ENCODE results near the gene KIAA2012.

Gene KIAA2012

DNA sequence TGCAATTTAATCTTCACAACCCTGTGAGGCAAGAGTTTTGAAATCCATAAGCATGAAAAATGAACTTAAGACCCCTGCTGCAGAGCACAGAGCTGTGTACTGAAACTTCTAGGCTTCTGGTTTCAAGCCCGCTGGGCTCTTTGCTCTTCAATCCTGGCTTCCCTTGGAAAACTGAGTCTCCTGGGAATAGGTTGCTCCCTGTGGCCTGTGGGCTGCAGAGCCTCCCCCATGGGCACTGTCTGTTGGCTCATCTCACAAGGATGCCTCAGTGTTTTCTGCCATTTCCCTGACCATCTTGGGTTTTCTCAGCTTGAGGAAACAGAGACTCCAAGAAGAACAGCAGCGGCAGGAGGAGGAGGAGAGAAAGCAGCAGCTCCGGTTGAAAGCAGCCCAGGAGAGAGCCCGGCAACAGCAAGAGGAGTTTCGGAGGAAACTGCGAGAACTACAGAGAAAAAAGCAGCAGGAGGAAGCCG lies 120.9 kb downstream of the KIAA2012 start:
- no peak for DNase-seq (ENCODE audit: low spot score)
- CTCF ChIA-PET: no interaction called here
- TF ChIP-seq, protein P1, sequence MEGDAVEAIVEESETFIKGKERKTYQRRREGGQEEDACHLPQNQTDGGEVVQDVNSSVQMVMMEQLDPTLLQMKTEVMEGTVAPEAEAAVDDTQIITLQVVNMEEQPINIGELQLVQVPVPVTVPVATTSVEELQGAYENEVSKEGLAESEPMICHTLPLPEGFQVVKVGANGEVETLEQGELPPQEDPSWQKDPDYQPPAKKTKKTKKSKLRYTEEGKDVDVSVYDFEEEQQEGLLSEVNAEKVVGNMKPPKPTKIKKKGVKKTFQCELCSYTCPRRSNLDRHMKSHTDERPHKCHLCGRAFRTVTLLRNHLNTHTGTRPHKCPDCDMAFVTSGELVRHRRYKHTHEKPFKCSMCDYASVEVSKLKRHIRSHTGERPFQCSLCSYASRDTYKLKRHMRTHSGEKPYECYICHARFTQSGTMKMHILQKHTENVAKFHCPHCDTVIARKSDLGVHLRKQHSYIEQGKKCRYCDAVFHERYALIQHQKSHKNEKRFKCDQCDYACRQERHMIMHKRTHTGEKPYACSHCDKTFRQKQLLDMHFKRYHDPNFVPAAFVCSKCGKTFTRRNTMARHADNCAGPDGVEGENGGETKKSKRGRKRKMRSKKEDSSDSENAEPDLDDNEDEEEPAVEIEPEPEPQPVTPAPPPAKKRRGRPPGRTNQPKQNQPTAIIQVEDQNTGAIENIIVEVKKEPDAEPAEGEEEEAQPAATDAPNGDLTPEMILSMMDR (conservative IDR thresholded peaks at IDR 0.05; ENCODE audit: low read depth): no peak

DNA sequence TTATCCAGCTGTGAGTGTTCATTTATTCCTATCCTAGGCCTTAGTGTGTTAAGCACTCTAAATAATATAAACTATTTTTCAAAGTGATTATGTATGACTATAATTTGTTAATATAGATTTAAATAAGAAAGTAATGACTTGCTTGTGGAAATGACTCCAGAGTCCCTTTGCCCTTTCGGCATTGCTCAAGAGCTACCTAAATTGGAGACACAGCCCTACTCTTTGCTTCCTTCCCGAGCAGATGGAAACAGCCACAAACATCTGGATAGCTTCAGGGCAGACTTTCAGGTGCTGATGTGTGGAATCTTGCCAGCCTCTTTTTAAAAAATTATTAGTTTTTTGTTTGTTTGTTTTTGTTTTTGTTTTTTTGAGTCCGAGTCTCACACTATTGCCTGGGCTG lies 121.4 kb downstream of the KIAA2012 start:
- POLR2A ChIA-PET (ENCODE audit: low non-redundant PET): no interaction called here
- CTCF ChIA-PET: no interaction called here
- DNase-seq (ENCODE audit: low spot score): no peak
- TF ChIP-seq, protein P1 (conservative IDR thresholded peaks at IDR 0.05; ENCODE audit: low read depth): no peak
- H3K27ac ChIP-seq: no peak overlapping the region

More for the DNA sequence above, 120.9 kb downstream of the KIAA2012 start:
- H3K27ac ChIP-seq: no peak overlapping the region
- POLR2A ChIA-PET (ENCODE audit: low non-redundant PET): no interaction called here

DNA sequence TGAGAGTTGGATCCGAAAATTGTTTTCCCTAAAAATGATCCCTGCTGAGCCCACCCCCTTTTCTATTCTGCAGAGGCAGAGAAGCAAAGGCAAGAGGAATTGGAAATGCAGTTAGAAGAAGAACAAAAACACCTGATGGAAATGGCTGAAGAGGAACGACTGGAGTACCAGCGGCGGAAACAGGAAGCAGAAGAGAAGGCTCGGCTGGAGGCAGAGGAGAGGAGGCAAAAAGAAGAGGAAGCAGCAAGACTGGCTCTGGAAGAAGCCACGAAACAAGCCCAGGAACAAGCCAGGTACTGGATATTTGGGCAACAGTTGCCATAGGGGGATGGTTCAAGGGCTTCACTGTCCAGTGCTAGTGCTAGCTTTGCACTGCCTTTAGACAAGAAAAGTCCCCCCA lies 123.7 kb downstream of the KIAA2012 start:
- CTCF ChIA-PET: interaction anchor here (0.6 kb wide), 1 partner anchor 226 kb away, joined by 3 read pairs; no protein-coding TSS in a partner anchor
- POLR2A ChIA-PET (ENCODE audit: low non-redundant PET): no interaction called here
- no peak overlapping the region for H3K27ac ChIP-seq
- DNase-seq (ENCODE audit: low spot score): no peak
- TF ChIP-seq, protein P1 (conservative IDR thresholded peaks at IDR 0.05; ENCODE audit: low read depth): no peak

DNA sequence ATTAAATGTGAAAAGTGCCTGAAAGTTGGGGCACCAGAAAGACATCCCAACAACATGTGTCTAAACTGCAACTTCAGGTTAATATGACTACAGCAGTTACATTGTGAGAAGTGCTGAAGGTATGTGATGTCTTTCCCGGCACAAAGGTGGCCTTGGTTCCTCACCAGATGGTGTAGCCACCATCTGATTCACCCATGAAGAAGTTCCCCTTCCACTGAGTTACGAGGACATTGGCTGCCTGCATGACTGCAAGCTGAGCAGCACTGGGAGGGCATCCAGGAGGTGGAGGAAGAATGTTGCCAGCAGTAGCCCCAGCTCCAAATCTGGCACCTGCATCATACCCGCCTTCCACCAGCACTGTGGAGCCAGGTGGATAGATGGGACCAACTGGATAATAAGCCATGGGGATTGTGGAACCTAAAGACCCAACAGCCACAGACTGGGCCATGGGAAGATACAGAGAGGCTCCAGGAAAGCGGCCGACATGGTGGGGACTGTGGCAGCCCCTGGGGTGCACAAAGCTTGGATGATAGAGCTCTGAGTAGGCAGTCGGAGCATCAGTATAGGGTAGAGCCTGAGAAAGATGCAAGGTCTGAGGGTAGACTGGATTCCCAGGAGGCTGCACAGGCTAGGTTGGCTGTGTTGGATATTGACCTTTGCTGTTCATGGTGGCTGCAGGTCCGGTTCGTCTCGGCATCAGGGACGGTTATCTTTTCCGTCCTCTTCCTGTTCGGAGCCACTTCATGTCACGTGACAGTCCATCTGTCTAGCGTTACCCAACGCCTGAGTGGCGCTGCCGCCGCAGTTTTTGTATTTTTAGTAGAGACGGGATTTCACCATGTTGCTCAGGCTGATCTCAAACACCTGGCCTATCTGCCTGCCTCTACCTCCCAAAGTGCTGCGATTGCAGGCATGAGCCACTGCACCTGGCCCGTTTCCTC lies 128.4 kb downstream of the KIAA2012 start:
- no peak overlapping the region for H3K27ac ChIP-seq
- TF ChIP-seq, protein P1 (conservative IDR thresholded peaks at IDR 0.05; ENCODE audit: low read depth): no peak
- no peak for DNase-seq (ENCODE audit: low spot score)
- ChIA-PET POLR2A (ENCODE audit: low non-redundant PET) (no interaction called here), CTCF (no interaction called here)

DNA sequence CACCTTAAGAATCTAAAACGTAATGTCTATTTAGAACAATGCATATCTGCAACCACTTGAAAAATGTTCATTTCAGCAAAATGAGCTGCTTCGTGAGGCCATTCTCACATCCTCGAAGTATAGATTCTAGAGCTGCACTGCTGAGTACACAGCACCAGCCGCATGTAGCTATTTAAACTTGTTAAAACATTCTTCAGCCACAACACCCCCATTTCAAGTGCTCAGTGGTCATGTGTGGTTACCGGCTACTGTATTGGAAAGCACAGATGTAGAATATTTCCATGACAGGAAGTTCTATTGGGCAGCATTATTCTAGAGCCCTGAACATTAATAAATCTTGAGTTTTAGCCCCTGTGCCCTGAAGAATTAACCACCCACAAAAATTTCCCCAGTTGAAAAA lies 130.3 kb downstream of the KIAA2012 start:
- no peak overlapping the region for H3K27ac ChIP-seq
- ChIA-PET CTCF (interaction anchor here (0.6 kb wide), 1 partner anchor 168 kb away, joined by 3 read pairs; no protein-coding TSS in a partner anchor), POLR2A (ENCODE audit: low non-redundant PET) (no interaction called here)
- TF ChIP-seq, protein P1 (conservative IDR thresholded peaks at IDR 0.05; ENCODE audit: low read depth): no peak
- DNase-seq (ENCODE audit: low spot score): no peak

DNA sequence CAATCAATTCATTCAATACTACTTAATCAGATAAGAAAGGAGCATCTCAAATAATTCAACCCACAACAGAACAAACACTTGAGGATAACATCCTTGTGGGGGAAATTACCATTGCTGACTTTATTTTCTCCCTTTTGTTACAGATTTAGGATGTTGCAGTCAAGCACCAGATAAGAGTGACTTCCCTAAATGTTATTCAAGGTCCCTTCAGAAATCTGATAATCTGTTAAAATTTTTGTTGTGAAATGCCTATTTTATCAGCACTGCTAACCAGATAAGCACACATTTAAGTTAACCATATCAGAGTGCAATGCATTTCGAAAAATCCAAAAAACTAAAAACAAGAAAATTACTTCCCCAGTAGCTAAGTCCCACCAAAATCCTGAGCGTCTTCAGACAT lies 131.8 kb downstream of the KIAA2012 start:
- H3K27ac ChIP-seq: no peak overlapping the region
- DNase-seq (ENCODE audit: low spot score): no peak
- POLR2A ChIA-PET (ENCODE audit: low non-redundant PET): interaction anchor here (0.5 kb wide), 1 partner anchor 24 kb away, joined by 4 read pairs; no protein-coding TSS in a partner anchor
- CTCF ChIA-PET: no interaction called here
- TF ChIP-seq, protein P1 (conservative IDR thresholded peaks at IDR 0.05; ENCODE audit: low read depth): no peak

Data from RWPE1 (cell line).